ENCODE measurements around the gene VENTX. TPM values are rescaled to one million over a fixed set of nuclear protein-coding genes. Genes with fewer than 3 reads are reported as not detected.
A peak's percentile ranks its signal among the peaks of the same experiment; 100 is the strongest.

Gene VENTX
- total and polyA plus RNA-seq, 10 of the 15 experiments (the other 5 are each of a cell fraction or from before 2014, with no cell fraction given) = 0.05 TPM; not detected in 9

GRCh38 chr10:133260895-133261725 lies 23.5 kb downstream of the VENTX start:
- intact Hi-C loops (cut with micrococcal nuclease; ENCODE audit: unreplicated experiment) = no loop called here
- FAIRE-seq = no peak
- RAD21 ChIA-PET (ENCODE audit: unreplicated experiment) = interaction anchor here (0.6 to 1.8 kb wide), 2 partner anchors 14 to 42 kb away, joined by 3 to 9 read pairs; no protein-coding TSS in a partner anchor
- no peaks in the 10 kb centered on the region for H3K27me3 ChIP-seq (replicated peaks in 1 of 2; ENCODE audit: control insufficient read depth in 2 of 2, insufficient read depth in 2 of 2, low read length in 1 of 2)
- H4K20me1 ChIP-seq (ENCODE audit: control insufficient read depth, insufficient read depth) = no peaks in the 10 kb centered on the region
- peak overlapping the region; percentile 96 for H3K4me2 ChIP-seq (ENCODE audit: control insufficient read depth, insufficient read depth)
- no TSS peak for BruUV-seq (replicated peaks)
- CTCF ChIA-PET = interaction anchor here (1.0 kb wide), 2 partner anchors 14 to 18 kb away, joined by 3 to 5 read pairs; no protein-coding TSS in a partner anchor
- no peaks in the 10 kb centered on the region for H3K79me2 ChIP-seq (ENCODE audit: control insufficient read depth, insufficient read depth, low read length)
- SMC1A ChIA-PET (ENCODE audit: uncharacterized antibody, unreplicated experiment) = interaction anchor here (0.6 to 0.8 kb wide), 2 partner anchors 43 to 47 kb away, joined by 3 to 7 read pairs; no protein-coding TSS in a partner anchor
- no peak for DNase-seq (ENCODE audit: low read depth, low spot score)
- POLR2A ChIA-PET = interaction anchor here (0.6 to 1.0 kb wide), 2 partner anchors 15 to 129 kb away, joined by 3 to 4 read pairs; partner anchors contain the start of gene ADAM8
- peak overlapping the region; percentile 83 for H3K4me3 ChIP-seq
- WGBS (ENCODE audit: insufficient coverage, insufficient replicate concordance, low lambda C conversion rate, missing lambda C conversion rate) = 17% methylated on average over 43 of the region's 50 CpGs
- no peaks in the 10 kb centered on the region for H3K9me3 ChIP-seq (replicated peaks; ENCODE audit: control insufficient read depth, insufficient read depth, low read length)
- peak; percentile 85 for ATAC-seq
- peaks cover 0 to 1% of the 10 kb centered on the region in 2 experiments; a peak in 1 of 4 replicates for H3K36me3 ChIP-seq (ENCODE audit: control insufficient read depth in 2 of 2, insufficient read depth in 2 of 2, low read length in 1 of 2)
- peaks cover 30% of the 10 kb centered on the region for H3K4me1 ChIP-seq (ENCODE audit: control insufficient read depth, insufficient read depth, low read length)
- peak overlapping the region; percentile 34; the same call in 1 of the 2 replicates for H3K9ac ChIP-seq (ENCODE audit: control insufficient read depth, insufficient read depth, low read length)
- H3K27ac ChIP-seq (ENCODE audit: control insufficient read depth, insufficient read depth) = peak overlapping the region; percentile 55
- H2AFZ ChIP-seq (ENCODE audit: control insufficient read depth, low read depth, low read length) = peak overlapping the region; percentile 55
- in situ Hi-C loops (cut with MboI) = no loop called here
- peak; percentile 11; the same call in 1 of the 2 replicates for TF ChIP-seq BACH1 (IDR thresholded peaks at IDR 0.05; ENCODE audit: borderline replicate concordance)
- TF ChIP-seq TCF12 (IDR thresholded peaks at IDR 0.05; ENCODE audit: low read depth, low read length) = 0 out of 2 replicates have a peak, but pooled peaks have one; percentile 3
- no peak for TF ChIP-seq YBX1 (IDR thresholded peaks at IDR 0.05)
- TF ChIP-seq CREM (IDR thresholded peaks at IDR 0.05; ENCODE audit: low read depth) = 0 out of 2 replicates have a peak, but pooled peaks have one; percentile 6
- TF ChIP-seq EED (IDR thresholded peaks at IDR 0.05; ENCODE audit: low read depth) = no peak
- peak; percentile 32 for TF ChIP-seq MEF2B (IDR thresholded peaks at IDR 0.05; ENCODE audit: partially characterized antibody, poor library complexity, severe bottlenecking)
- TF ChIP-seq WRNIP1 (IDR thresholded peaks at IDR 0.05; ENCODE audit: borderline replicate concordance, low read depth, low read length) = no peak
- TF ChIP-seq NFIC (IDR thresholded peaks at IDR 0.05; ENCODE audit: low read depth, low read length) = no peak
- no peak for TF ChIP-seq REST (IDR thresholded peaks at IDR 0.05; ENCODE audit: low read depth, low read length)
- peak; percentile 61 for TF ChIP-seq IKZF1 (conservative IDR thresholded peaks at IDR 0.05)
- TF ChIP-seq USF2 (IDR thresholded peaks at IDR 0.05; ENCODE audit: borderline replicate concordance, low read depth, low read length) = no peak
- no peak for TF ChIP-seq ZNF274 (IDR thresholded peaks at IDR 0.05; ENCODE audit: insufficient read depth, insufficient read length)
- no peak for TF ChIP-seq E2F4 (IDR thresholded peaks at IDR 0.05; ENCODE audit: low read depth, low read length)
- no peak for TF ChIP-seq SIN3A (IDR thresholded peaks at IDR 0.05; ENCODE audit: low read depth, low read length)
- no peak for TF ChIP-seq GATAD2B (conservative IDR thresholded peaks at IDR 0.05; ENCODE audit: low read depth)
- TF ChIP-seq POLR2A (IDR thresholded peaks at IDR 0.05; ENCODE audit: low read depth, low read length) = peak; percentile 59; the same call in 1 of the 2 replicates
- TF ChIP-seq KDM1A (IDR thresholded peaks at IDR 0.05; ENCODE audit: borderline replicate concordance) = no peak
- TF ChIP-seq ZNF384 (IDR thresholded peaks at IDR 0.05; ENCODE audit: borderline replicate concordance, low read depth, low read length) = no peak
- no peak for TF ChIP-seq CHD1 (IDR thresholded peaks at IDR 0.05; ENCODE audit: low read depth, low read length)
- TF ChIP-seq DPF2 (IDR thresholded peaks at IDR 0.05) = 0 out of 2 replicates have a peak, but pooled peaks have one; percentile 55
